Inflammatory macrophage treated with lipopolysaccharide for 1 hour (primary cell): ENCODE results near the gene TOX2.

Experiments
- DNase-seq, 2 donors: peaks; one replicate each; pipeline ENCODE4 v3.0.0-alpha.2; 2020 to 2022

TOX2 gene

DNA sequence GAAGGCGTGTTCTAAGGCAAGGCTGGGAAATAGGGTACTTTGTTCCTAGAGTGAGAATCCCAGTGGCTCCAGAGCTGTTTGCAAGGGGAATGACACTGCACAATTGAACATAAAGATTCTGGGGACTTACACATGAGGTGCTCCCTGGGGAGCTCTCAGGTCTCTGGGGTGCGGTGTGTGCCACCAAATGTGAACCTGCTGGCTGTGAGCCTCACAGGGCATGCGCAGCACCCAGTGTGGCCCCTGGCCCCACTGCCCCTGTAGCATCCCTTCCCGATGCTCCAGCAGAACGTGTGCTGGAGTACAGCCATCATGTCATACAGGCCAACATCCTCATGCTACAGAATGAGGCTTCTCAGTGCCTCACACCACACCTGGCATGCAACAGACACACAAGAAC lies 68.2 kb downstream of the TOX2 start:
- no peak for DNase-seq

- no peak for DNase-seq
Observed at GRCh38 chr20:43983359-43983758, 68.7 kb downstream of the TOX2 start.

- no peak for DNase-seq
Observed at GRCh38 chr20:43983904-43984361, 69.3 kb downstream of the TOX2 start.

DNA sequence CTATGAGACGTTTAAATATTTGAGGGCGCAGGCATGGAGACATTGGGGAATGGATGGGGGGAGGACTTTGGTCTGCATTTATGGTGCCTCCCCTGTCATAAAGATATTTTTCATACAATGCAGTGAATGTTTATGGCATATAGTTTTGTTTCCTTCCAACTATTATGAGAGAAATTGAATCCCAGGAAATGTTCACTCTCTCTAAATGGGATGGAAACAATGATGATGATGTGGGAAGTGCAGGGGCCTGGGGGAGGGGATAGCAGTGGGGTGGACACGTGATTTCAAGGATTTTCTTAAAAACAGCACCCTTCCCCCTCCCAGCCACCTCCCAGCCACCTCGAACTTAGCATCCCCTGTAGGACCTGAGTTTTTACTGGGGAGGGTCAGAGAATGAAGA lies 69.9 kb downstream of the TOX2 start:
- no peak for DNase-seq

DNA sequence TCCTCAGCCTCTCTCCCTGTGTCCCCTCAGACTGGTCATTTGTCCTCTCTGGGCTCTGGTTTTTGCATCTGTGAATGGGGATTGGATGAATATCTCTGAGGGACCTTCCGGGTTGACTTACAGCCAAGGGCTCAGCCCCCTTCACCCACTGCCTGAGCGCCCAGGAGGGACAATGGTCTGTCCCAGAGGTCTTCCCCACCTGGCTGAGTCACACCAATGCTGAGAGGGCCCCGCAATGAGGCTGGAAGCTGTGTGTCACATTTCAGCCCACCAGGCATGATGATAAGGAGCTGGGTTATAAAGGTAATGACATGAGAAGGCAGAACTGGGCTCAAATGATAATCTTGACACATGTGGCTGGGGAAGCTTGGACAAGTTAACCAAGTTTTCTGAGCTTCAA lies 70.5 kb downstream of the TOX2 start:
- no peak for DNase-seq

GRCh38 chr20:43985608-43986316 lies 71.1 kb downstream of the TOX2 start:
- no peak for DNase-seq

- no peak for DNase-seq
Observed at GRCh38 chr20:43987018-43987417, 72.4 kb downstream of the TOX2 start.

GRCh38 chr20:43987531-43987930 lies 72.9 kb downstream of the TOX2 start:
- no peak for DNase-seq

GRCh38 chr20:43988451-43988850 lies 73.8 kb downstream of the TOX2 start:
- no peak for DNase-seq

DNA sequence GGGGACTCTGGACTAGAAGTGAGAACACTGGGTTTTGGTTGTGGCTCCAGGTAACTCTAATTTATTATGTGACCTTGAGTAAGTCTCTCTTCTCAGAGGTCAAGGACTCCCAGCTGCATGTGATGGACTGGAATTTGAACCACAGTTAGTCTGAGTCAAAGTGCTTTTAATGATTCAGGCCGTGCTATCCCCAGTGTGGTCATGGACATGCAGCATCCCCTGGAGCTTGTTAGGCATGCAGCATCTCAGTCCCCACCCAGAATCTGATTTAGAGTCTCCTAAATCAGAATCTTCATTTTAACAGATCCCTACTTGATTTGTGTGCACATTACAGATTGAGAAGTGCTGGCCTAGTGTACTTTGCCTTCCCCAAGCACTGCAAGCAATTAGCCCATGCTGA lies 74.2 kb downstream of the TOX2 start:
- no peak for DNase-seq

DNA sequence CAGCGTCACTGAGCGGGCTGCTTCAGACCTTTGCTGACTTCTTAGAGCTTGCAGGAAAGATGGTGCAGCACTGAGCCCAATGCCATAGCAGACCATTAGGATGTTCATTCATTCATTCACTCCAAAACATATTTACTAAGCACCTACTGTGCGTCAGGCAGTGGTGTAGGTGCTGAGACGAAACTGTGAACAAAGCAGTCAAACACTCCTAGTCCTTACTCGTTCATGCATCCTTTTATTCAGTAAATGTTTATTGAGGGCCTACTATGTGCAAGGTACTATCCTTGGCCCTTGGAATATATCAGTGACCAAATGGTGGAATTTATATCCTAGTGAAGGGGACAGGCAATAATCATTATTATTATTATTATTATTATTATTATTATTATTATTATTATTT lies 76.6 kb downstream of the TOX2 start:
- no peak for DNase-seq

DNA sequence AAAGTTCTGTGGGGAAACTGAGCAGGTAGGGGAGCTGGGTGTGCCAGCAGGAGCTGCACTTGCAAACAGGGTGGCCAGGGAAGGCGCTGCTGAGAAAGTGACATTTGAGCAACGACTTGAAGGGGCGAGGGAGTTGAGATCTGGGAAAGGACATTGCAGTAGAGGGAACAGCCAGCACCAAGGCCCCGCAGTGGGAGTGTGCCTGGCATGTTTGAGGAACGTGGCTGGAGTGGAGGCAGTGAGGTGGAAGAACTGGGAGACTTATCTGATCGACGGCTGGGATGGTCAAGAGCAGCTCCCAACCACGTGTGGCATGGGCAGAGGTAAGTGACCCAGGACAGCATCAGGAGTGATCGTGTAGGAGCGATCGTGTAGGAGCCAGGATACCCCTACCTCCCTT lies 77.3 kb downstream of the TOX2 start:
- DNase-seq: no peak

- DNase-seq: no peak
Observed at GRCh38 chr20:43992885-43993284, 78.2 kb downstream of the TOX2 start.

GRCh38 chr20:43993560-43993959 lies 78.9 kb downstream of the TOX2 start:
- DNase-seq: no peak

GRCh38 chr20:43994486-43995100 lies 79.9 kb downstream of the TOX2 start:
- no peak for DNase-seq

GRCh38 chr20:43995645-43996044 lies 81.0 kb downstream of the TOX2 start:
- no peak for DNase-seq

GRCh38 chr20:43996240-43996930 lies 81.7 kb downstream of the TOX2 start:
- DNase-seq: no peak

GRCh38 chr20:43999848-44000247 lies 85.2 kb downstream of the TOX2 start:
- no peak for DNase-seq

- no peak for DNase-seq
Observed at GRCh38 chr20:44001667-44002596, 87.3 kb downstream of the TOX2 start.

- no peak for DNase-seq
Observed at GRCh38 chr20:44002861-44003260, 88.2 kb downstream of the TOX2 start.

DNA sequence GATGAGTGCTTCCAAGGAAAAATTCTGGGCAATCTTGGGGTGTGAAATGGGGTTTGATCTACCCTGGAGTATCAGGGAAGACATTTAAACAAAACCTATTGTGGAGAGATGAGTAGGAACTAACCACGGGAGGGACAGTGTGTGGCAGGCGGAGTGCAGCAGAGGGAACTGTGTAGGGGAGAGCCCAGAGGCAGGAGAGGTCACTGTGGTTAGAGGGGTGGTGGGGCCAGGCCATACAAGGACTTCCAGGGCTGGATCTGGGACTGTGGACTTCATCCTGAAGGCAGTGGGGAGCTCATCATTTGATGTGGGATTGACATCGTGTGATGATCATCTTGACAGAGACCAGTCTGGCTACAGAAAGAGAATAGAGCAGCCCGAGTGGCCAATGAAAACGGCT lies 89.0 kb downstream of the TOX2 start:
- DNase-seq: no peak

DNA sequence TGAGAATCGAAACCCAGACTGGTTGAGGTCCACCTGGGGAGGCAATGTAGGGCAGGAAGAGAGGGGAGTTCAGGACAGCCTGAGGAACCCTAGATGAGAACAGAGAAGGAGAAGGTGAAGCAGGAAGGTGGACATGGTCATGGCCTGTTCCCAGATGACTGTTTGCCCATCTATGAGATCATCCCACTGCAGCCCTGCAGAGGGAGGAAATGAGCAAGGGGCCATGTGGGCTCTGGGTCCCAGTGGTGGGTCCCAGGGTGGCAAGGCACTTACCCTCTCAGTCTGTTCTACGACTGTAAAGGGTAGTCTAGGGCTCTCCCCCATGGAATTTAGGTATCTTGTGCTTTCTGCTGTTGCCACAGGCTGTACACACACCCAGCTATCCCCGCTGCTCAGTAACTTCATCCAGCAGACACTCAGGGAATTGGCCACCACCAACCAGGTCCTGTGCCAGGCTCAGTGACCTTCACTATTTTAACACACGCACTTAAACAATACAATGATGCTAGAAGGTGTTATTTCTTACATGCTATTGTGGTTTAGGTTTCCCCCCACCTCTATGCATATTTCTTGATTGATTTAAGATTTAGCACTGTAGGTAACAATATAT lies 89.8 kb downstream of the TOX2 start:
- no peak for DNase-seq

- no peak for DNase-seq
Observed at GRCh38 chr20:44005661-44006060, 91.0 kb downstream of the TOX2 start.
